HG02840 (cell line): ENCODE results near the gene ARHGEF16.

Experiments used
- ATAC-seq: cut with Tn5 transposase; IDR thresholded peaks from one replicate; pipeline ENCODE4 v1.9.1; 2021; ENCODE audit warnings: mild to moderate bottlenecking, moderate library complexity, moderate number of reproducible peaks; ENCODE audit not compliant: unreplicated experiment, low FRiP score

The ARHGEF16 gene

DNA sequence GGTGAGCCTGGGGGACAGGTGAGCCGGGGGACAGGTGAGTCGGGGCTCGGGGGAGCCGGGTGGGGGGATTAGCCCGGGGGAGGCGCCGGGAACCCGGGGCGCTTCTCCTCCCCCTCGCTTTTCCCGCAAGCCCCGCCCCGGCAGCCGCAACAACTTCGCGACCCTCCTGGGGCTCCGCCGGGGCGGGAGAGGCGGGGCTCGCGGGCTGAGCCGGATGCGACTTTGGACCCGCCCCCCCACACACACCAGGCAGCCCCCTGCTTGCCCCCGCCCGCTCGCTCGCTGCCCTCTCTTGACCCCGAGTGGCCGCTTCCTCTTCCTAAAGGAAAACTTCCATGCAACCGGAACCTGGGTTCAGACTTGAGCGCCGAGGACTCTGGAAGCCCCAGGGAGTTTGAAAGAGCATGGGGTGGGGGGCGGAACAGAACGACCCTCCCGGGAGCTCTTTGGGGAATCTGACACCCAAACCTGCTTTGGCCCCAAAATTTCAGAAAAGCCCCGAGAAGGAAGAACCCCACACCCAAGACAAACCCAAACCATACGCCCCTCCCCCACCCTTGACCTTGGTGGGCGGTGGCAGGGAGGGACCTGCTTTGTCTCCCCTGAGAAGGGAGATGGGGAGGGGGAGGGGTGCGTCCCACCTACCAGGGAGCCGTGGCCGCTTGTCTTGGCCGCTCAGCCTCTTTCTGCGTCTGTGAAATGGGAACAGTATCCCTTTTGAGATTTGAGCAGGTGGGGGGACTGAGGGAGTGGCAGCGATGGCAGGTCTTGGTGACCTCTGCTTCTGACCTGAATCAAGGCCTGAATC, 550 bp downstream of the ARHGEF16 start:
- ATAC-seq = no peak

DNA sequence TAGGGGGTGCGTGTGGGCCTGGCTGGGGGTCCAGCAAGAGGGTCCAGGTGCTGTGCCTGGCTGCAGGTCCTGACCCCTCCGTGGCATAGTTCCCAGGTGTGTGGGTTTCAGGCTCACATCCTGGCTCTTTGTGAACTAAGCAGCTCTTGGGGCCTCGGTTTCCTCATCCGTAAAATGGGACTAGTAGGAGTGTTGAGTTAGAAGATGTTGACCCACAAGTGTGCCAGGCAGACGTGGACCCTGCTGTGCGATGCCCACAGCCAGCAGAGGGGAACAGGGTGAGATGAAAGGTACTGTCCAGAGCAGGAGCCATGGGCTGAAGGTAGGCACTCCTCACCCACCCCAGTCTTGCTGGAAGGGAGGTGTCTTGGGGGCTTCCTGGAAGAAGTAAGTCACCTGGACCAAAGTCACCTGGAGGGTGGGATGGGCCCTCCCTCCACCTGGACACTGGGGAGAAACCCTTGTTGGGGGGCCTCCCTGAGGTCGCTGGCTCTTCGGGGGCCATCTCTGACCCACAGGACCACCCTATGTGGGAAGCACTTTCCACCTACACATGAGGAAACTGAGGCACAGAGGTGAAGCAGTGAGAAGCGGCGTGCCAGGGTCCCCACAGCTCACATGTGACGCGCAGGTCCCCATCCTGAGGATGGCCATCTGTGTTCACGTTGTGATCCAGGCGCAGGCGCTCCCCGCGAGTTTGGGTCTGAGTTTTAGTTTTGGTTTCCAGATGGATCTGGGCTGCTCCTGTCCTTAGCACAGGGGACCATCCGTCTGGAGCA, 1.4 kb downstream of the ARHGEF16 start:
- no peak for ATAC-seq

DNA sequence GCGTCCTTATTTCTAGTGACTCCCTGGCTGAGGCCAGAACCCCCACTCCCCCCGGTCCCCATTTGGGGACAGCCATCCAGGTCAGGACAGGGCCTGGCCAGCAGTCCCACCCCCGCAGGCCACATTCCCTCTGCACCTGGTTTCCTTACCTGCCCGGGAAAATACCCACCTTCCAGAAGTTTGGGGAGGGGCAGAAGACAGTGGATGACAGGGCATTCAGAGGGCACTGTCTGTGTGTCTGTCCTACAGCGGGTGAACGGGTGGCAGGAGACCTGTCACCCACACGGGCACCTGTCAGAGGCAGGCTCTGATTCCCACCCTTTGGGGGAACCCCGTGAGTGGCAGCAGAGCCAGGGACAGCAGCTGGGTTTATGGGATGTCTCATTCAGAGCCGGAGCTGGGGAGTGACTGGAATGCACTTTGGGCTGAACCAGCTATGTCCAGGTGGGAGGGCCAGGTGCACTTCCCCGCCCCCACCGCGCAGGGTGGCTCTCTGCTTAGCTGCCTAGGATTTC, 2.0 kb downstream of the ARHGEF16 start:
- no peak for ATAC-seq

DNA sequence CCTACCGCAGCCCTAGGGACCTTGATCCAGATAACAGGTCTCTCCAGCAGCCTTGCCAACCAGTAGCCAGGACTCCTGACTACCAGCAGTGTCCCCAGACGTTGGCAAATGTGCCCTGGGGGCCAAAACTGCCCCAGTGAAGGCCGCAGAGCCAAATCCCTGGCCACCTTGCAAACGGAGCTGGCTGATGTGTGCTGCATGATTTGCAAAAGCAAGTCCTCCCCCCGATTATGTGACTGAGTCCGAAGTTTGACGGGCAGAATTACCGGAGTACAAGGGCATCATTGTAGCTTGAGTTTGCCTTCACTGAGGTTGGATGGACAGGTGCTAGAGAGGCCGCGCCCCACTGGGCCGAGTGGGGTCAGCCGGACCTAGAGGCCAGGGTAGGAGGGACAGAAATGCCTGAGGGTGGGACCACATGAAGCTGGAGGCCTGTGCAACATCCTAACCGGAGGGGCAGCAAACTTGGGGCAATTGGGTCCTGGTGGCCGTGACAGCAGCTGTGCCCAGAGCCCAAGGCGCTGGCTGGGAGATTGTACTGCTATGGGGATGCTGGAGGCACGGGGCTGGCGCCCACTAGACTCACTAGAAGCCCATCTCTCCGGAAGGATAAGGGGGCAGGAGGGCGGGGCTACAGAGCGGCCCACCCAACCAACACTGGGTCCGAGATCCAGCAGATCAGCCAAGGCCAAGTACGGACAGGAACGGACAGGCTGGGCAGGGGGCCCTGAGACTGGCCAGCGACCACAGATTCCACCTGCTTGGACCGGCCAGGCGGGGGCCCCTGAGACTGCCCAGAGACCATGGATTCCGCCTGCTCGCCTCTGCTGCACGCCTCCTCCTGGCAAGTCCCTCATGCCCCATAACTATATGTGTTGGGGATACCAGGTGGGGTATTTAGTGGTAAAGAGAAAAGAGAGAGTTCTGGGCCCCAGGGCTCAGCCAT, 2.8 kb downstream of the ARHGEF16 start:
- no peak for ATAC-seq

DNA sequence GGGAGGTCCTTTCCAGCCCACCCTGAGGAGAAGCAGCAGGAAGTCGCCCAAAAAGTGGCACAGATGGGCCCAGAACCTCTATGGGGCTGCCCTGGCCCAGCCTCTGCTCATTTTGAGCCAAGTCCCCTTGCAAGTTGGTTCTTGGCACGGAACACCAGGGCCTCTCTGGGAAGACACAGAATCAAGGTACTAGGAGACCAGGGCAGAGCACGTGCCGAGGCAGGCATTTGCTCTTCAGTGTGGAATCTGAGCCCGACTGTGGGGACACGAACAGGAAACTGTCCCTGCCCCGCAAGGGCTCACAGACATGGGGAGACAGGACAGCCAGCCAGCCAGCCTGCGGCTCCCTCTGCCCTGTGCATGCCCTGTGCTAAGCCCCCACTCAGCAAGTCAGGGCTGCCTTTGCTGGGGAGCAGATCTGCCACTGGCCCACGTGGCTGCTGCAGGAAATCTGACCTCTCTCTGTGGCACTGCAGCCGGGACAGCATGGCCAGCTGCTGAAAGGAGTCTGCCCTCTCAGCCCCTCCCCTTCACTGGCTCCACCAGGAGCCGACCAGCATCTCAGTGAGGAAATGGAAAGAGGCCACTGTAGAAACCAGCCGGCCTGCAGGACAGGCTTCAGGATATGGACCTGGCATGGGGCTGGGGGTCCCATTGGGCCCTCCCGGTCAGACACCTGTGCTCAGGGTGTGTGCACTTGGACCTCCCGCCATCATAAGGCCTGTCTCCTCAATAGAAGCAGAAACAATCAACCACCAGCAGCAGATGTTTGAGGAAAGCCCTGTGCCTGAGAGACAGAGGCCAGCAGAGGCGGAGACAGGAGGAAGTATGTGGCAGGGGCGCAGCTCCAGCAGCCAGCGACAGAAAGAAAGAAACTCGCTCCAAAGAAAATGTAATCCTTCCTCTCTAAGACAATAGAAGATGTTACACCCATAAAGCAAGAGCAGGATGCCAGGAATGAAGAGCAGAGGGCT, 3.7 kb downstream of the ARHGEF16 start:
- ATAC-seq = no peak

DNA sequence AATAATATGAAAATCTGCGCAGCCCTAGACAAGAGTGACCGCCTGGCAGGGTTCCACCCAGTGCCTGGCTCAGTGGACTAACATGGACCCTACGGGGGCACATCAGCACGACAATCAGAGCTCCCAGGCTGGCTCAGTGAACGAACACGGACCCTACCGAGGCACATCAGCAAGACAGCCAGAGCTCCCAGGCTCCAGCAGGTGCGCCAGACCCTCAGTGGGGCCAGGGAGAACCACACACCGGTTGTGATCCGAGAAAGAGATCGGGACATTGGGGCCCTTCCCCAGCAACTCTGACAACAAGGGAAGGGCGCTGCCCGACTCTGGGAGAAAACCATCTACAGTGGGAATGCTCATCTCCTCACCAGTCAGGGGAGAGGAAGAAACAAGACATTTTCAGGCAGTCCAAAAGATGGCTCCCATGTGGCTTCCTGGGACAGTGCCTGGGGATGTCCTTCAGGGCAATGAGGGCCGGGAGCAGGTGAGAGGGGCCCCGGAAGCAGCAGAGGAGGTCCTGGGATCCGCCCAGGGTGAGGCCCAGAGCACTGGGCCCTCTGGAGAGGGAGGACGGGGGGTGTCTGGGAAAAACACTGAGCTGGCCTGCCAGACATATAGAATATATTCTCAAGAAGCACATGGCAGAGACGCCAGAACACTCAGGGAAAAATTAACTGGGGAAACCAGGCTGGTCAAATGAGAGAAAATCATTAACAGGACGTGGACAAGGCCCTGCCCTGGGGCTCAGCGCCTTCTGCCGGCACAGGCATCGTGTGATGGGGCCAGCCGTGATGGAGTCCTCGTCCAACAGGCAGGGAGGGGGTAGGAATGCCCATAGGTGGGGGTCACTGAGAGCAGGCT, 4.8 kb downstream of the ARHGEF16 start:
- ATAC-seq = no peak

DNA sequence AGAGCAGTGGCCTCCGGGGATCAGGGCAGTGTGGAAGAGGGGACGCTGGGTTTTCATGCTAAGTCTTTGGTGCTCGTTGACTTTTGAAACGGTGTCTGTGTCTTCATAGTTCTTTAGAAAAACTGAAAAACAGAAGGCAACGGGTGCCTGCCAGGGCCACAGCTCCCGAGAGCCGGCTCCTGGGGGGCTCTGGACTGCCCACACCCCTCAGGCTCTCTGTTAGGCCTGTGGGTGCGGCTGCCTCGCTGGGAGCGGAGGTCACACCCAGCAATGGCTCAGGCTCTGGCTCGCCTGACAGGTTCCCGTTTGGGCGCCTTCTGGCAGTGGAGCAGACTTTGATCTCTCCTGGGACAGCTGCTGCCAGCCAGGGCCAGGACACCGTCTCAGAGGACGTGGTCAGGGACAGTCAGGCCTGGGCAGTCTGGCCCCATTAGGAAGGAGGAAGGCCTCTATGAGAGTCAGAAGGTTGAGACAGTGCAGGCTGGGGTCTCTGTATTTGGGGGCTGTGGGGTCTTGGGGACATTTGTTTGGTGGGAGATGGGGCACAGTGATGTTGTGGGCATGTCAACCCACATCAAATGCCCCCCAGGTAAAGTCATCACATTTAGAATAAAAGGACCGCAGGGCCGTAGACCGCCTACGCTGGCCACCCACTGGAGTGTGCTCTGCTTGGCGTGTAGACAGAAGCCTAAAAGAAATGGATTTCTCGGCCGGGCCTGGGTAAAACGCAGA, 5.6 kb downstream of the ARHGEF16 start:
- ATAC-seq = no peak

DNA sequence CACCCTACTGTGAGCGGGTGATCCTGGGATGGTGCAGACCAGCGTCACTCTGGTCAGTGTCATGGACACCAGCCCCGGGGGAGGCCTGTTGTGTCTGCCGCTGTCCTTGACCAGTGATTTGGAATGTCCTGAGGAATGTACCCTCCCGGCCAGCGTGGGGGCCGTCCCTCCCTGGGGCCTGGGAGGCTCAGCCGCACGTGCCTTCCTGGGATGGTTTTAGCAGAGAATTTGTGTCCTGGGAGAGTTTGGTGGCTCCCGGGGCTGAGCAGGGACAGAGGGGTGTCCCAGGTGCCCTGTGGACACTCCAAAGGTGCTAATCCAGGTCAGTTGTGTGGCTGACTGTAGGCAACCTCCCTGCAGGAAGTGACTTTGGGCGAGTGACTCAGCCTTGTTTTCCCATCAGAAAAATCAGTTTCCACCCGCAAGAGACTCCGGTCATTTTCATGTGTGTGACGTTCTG, 6.2 kb downstream of the ARHGEF16 start:
- ATAC-seq = no peak

DNA sequence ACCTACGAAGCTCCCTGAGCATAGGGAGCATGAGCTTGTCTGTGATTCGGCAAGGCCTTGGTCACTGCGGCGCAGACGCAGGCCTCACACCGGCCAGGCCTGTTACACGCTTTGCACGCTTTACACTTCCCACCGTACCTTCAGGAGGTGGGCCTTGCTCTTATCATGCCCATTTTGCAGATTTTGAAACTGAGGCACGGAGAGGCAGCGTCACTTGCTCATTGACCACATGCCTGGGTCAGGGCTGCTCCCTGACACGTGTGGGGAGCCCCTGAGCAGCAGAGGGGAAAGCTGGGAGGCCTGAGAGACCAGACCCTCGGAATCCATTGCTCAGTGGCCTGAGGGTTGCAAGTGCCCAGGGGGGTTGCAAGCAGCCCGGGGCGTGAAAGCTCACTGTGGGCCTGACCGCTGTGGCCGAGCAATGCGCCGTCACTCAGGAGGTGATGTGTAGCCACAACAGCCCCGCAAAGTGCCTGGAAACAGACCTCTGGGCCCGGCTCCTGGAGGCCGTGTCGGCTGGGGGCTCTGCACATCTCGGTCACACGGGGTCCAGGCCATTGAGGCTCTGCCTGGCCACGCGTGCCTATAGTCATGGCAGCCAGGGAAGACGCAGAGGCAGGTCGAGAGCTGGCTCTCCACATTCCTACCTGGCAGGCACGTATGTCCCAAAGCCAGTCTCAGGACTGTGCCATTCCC, 6.9 kb downstream of the ARHGEF16 start:
- ATAC-seq = no peak

DNA sequence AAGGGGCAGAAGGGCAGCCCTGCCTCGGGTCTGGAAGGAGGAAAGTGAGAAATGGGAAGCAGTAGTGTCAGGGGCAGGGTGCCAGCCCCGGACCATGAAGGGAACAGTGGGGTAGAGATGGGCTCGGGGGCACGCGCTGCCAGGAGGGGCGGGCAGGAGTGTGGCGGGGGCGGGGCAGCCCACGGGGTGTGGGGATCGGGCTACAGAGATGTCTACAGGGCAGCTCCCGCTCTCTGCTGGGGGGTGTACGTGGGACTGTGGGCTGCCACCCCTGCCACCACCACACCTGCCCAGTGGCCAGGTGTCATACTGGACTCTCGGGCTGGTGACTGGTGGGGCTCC, 7.4 kb downstream of the ARHGEF16 start:
- ATAC-seq = no peak

DNA sequence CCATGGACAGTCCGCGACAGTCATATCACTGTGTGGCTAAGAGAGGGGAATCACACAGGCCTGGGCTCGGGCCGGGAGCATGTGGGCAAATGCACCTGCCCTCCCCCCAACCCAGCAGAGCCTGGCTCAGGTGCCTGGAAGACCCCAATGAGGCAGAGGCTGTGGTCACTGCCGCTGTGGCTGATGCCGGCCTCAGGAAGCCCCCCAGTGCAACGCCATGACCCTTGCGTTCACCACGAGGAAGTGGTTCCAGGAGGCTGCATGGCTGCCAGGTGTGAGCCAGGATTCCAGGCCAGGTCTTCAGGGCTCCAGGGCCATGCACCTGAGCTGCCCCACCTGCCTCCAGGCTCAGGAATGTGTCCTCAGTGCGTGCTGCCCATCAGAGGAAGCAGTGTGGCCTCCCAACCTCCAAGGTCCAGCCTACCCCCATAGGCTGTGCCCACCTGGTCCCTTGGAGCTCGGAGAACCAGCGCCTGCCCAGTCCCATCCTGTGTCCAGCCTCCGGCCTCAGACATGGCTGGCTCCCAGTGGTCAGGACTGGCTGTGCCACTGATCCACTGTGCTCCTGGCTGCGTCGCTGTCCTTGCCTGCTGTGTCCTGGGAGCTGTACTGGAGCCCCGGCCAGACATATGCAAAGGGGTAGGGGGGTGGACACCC, 8.0 kb downstream of the ARHGEF16 start:
- no peak for ATAC-seq

DNA sequence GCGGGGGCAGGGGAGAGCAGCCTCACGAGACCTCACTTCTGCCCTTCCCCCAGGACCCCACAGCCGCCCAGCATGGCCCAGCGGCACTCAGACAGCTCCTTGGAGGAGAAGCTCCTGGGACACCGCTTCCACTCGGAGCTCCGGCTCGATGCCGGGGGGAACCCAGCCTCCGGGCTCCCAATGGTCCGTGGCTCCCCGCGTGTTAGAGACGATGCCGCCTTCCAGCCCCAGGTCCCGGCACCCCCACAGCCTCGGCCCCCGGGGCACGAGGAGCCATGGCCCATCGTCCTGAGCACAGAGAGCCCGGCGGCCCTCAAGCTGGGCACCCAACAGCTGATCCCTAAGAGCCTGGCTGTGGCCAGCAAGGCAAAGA, 8.5 kb downstream of the ARHGEF16 start:
- no peak for ATAC-seq

DNA sequence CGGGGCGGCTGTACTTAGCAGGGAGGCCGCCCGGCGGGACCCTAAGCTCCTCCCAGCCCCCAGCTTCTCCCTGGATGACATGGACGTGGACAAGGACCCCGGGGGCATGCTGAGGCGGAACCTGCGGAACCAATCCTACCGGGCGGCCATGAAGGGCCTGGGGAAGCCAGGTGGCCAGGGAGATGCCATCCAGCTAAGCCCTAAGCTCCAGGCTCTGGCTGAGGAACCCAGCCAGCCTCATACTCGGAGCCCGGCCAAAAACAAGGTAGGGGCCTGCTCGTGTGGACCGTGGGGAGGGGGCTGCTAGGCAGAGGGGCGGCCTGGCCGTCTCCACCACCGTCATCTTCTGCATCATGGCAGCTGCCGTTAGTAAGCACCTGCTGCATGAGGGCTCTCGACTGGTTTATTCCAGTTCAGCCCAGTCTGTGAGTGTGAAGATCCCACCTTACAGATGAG, 9.0 kb downstream of the ARHGEF16 start:
- ATAC-seq = no peak

DNA sequence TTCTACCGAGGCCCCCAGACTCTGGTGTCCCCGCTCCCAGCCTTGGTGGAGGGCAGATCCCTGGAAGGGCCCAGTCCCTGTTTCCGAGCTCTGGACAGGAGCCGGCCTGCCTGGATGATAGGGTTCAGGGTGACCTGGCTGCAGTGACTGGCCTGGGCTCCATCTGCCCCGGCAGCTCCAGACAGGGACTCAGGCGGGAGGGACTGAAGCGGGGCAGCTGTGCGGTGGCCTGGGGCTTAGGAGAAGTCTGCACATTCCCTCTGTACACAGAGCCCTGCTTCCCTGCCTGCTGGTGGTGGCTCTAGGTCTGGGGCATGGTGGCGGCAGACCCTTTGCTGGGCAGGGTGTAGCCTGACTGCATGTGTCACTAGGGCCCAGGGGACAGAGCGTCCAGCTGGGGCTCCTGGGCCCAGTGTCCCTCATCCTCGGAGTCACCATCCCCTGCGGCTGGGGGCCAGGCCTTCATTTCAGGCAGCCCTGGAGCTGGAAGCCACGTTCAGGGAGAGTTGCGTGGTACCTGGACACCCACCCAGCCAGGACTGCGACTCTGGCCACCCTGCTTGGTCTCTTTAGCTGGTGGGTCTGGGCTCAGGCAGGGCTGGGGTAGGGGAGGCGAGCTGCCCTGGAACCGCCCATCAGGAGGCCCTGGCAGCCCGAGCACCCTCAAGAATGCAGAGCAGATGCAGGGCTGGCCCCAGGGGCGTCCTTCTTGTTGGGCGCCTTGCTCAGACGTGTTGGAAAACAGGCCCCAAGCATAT, 9.6 kb downstream of the ARHGEF16 start:
- ATAC-seq = no peak

DNA sequence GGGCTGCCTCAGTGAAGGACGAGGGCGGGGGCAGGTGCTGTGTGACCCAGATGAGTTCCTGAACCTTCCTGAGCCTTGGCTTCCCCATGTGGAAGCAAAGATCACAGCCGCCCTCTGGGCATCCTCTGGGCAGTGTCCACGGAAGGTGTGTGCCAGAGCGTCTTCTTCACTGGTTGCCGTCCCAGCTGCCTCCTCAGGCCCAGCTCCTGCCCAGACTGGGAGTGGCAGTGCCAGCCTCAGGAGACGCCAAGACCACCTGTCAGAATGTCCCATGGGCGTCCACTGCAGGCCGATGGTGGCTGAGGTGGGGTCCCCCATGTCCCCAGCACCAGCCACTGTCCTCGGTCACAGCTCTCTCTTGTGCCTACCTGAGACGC, 10.2 kb downstream of the ARHGEF16 start:
- ATAC-seq = no peak
